ENCODE results near the gene SH3BGRL2. TPM values are rescaled to one million over a fixed set of nuclear protein-coding genes. Genes with fewer than 3 reads are reported as not detected.
"Not testable (repeated sequence)": the region's sequence is repeated elsewhere in the genome, so short reads cannot be mapped to it uniquely, and the experiment has no call there.

The SH3BGRL2 gene
- total RNA-seq, 1 donor from 2014 or later = 28.5 TPM

GRCh38 chr6:79649016-79649415 is 17.9 kb downstream of the SH3BGRL2 start:
- ATAC-seq = no peak

GRCh38 chr6:79650950-79651349 is 19.8 kb downstream of the SH3BGRL2 start:
- ATAC-seq = no peak

GRCh38 chr6:79656134-79656533 is 25.0 kb downstream of the SH3BGRL2 start:
- peak; percentile 60 for ATAC-seq

GRCh38 chr6:79657238-79657637 is 26.1 kb downstream of the SH3BGRL2 start:
- ATAC-seq = no peak

GRCh38 chr6:79663655-79664054 is 32.5 kb downstream of the SH3BGRL2 start:
- ATAC-seq = peak; percentile 55

GRCh38 chr6:79665725-79666551 is 34.8 kb downstream of the SH3BGRL2 start:
- peak; percentile 73 for ATAC-seq

GRCh38 chr6:79666634-79667033 is 35.5 kb downstream of the SH3BGRL2 start:
- no peak for ATAC-seq

GRCh38 chr6:79668381-79668780 is 37.3 kb downstream of the SH3BGRL2 start:
- ATAC-seq = no peak

- no peak for ATAC-seq
Measured at GRCh38 chr6:79669766-79670165, 38.6 kb downstream of the SH3BGRL2 start.

GRCh38 chr6:79670789-79671188 is 39.7 kb downstream of the SH3BGRL2 start:
- no peak for ATAC-seq

GRCh38 chr6:79671600-79672266 is 40.6 kb downstream of the SH3BGRL2 start:
- peak; percentile 99 for ATAC-seq

- ATAC-seq = peak; percentile 40
Measured at GRCh38 chr6:79672631-79673111, 41.5 kb downstream of the SH3BGRL2 start.

GRCh38 chr6:79673947-79674346 is 42.8 kb downstream of the SH3BGRL2 start:
- ATAC-seq = no peak

GRCh38 chr6:79676785-79677736 is 45.9 kb downstream of the SH3BGRL2 start:
- ATAC-seq = no peak

- not testable (repeated sequence) for ATAC-seq
Measured at GRCh38 chr6:79682682-79683081, 51.6 kb downstream of the SH3BGRL2 start.

- ATAC-seq = no peak
Measured at GRCh38 chr6:79684876-79685275, 53.7 kb downstream of the SH3BGRL2 start.

- no peak for ATAC-seq
Measured at GRCh38 chr6:79686707-79687309, 55.7 kb downstream of the SH3BGRL2 start.

- no peak for ATAC-seq
Measured at GRCh38 chr6:79687759-79688158, 56.6 kb downstream of the SH3BGRL2 start.

- ATAC-seq = no peak
Measured at GRCh38 chr6:79694156-79694555, 63.0 kb downstream of the SH3BGRL2 start.

GRCh38 chr6:79694623-79695343 is 63.7 kb downstream of the SH3BGRL2 start:
- ATAC-seq = no peak

GRCh38 chr6:79697430-79697829 is 66.3 kb downstream of the SH3BGRL2 start:
- ATAC-seq = no peak

- no peak for ATAC-seq
Measured at GRCh38 chr6:79699606-79700005, 68.5 kb downstream of the SH3BGRL2 start.

Measured in esophagus mucosa (tissue), 1 donor.